ENCODE data around the gene TMEM132D.
"Not testable (repeated sequence)": the region's sequence is repeated elsewhere in the genome, so short reads cannot be mapped to it uniquely, and the experiment has no call there.

TMEM132D gene

GRCh38 chr12:129079719-129080118 is 824.1 kb downstream of the TMEM132D start:
- DNase-seq (ENCODE audit: low spot score) (no peak), FAIRE-seq (no peak)

- DNase-seq (ENCODE audit: low spot score) (no peak), FAIRE-seq (no peak)
Observed at GRCh38 chr12:129076441-129077320, 827.1 kb downstream of the TMEM132D start.

- no peak for DNase-seq (ENCODE audit: low spot score)
- FAIRE-seq = no peak
Observed at GRCh38 chr12:129075460-129076208, 828.2 kb downstream of the TMEM132D start.

GRCh38 chr12:129074379-129074778 is 829.4 kb downstream of the TMEM132D start:
- DNase-seq (ENCODE audit: low spot score) = no peak

GRCh38 chr12:129073157-129073915 is 830.5 kb downstream of the TMEM132D start:
- peak; percentile 30 for FAIRE-seq
- peak; percentile 31 for DNase-seq (ENCODE audit: low spot score)

More at GRCh38 chr12:129074379-129074778, 829.4 kb downstream of the TMEM132D start:
- FAIRE-seq = no peak

- FAIRE-seq = no peak
- no peak for DNase-seq (ENCODE audit: low spot score)
Observed at GRCh38 chr12:129071362-129071761, 832.5 kb downstream of the TMEM132D start.

- DNase-seq (ENCODE audit: low spot score) (peak; percentile 44), FAIRE-seq (no peak)
Observed at GRCh38 chr12:129069886-129070285, 833.9 kb downstream of the TMEM132D start.

- FAIRE-seq = no peak
- no peak for DNase-seq (ENCODE audit: low spot score)
Observed at GRCh38 chr12:129068684-129069083, 835.1 kb downstream of the TMEM132D start.

- FAIRE-seq (no peak), DNase-seq (ENCODE audit: low spot score) (peak; percentile 29)
Observed at GRCh38 chr12:129067491-129067890, 836.3 kb downstream of the TMEM132D start.

- no peak for FAIRE-seq
- no peak for DNase-seq (ENCODE audit: low spot score)
Observed at GRCh38 chr12:129064209-129064855, 839.5 kb downstream of the TMEM132D start.

GRCh38 chr12:129063600-129063999 is 840.2 kb downstream of the TMEM132D start:
- FAIRE-seq = no peak
- no peak for DNase-seq (ENCODE audit: low spot score)

GRCh38 chr12:129053232-129053631 is 850.6 kb downstream of the TMEM132D start:
- DNase-seq (ENCODE audit: low spot score) (no peak), FAIRE-seq (no peak)

GRCh38 chr12:129052373-129052772 is 851.5 kb downstream of the TMEM132D start:
- DNase-seq (ENCODE audit: low spot score) (no peak), FAIRE-seq (no peak)

- FAIRE-seq = no peak
- DNase-seq (ENCODE audit: low spot score) = peak; percentile 44
Observed at GRCh38 chr12:129049917-129050316, 853.9 kb downstream of the TMEM132D start.

GRCh38 chr12:129043334-129043733 is 860.5 kb downstream of the TMEM132D start:
- FAIRE-seq = not testable (repeated sequence)

GRCh38 chr12:129036135-129036534 is 867.7 kb downstream of the TMEM132D start:
- FAIRE-seq (no peak), DNase-seq (ENCODE audit: low spot score) (no peak)

More at GRCh38 chr12:129043334-129043733, 860.5 kb downstream of the TMEM132D start:
- not testable (repeated sequence) for DNase-seq (ENCODE audit: low spot score)

GRCh38 chr12:129034558-129035289 is 869.1 kb downstream of the TMEM132D start:
- DNase-seq (ENCODE audit: low spot score) (no peak), FAIRE-seq (no peak)

GRCh38 chr12:129028844-129029243 is 875.0 kb downstream of the TMEM132D start:
- FAIRE-seq (no peak), DNase-seq (ENCODE audit: low spot score) (no peak)

GRCh38 chr12:129025055-129025454 is 878.8 kb downstream of the TMEM132D start:
- DNase-seq (ENCODE audit: low spot score) (no peak), FAIRE-seq (peak; percentile 81)

All from urothelium cell line (cell line).